K562 (cell line): Measurements from ENCODE around the gene IGF2R. TPM values are rescaled to one million over a fixed set of nuclear protein-coding genes. Genes with fewer than 3 reads are reported as not detected.

Experiments
- ATAC-seq: fragments of 200-7000 bp; cut with Tn5 transposase; 3 replicates; pipeline ENCODE4 v1.9.1; 2020; ENCODE audit warnings: moderate library complexity
- BruUV-seq: library from RNA; stranded (reverse); fragments of 400-500 nt; replicated peaks from 2 replicates; lab custom pipeline; 2021; lab: Mats Ljungman, UMichigan
- CTCF ChIA-PET: fragments of 300-600 bp; formaldehyde crosslinking; extraction: SDS; loops from one replicate; lab custom pipeline; 2021; ENCODE audit warnings: low intra/inter-chr PET ratio; lab: Yijun Ruan, JAX
- POLR2A ChIA-PET: fragments of 300-600, 350-650 bp; sonication (Branson Sonifier 250); formaldehyde crosslinking; extraction: SDS; loops from one replicate; lab custom pipeline; 2021; ENCODE audit warnings: antibody characterized with exemption, inconsistent platforms; lab: Yijun Ruan, JAX
- DNase-seq, 4 experiments: peaks; one replicate each; pipeline versions ENCODE4 v3.0.0 to v3.0.0-alpha.2; 2011 to 2018; ENCODE audit warnings: low spot score in 3 of 4, mixed read lengths in 3 of 4; ENCODE audit errors: extremely low read depth in 1 of 4
- FAIRE-seq: peaks from 2 replicates; lab custom pipeline; 2011; peaks lifted over from hg19 to GRCh38; lab: Jason Lieb, UNC
- H2AFZ ChIP-seq: 2 replicates; pipeline ENCODE4 v1.6.0; 2011; ENCODE audit warnings: low read depth, low read length, control low read depth, inconsistent platforms
- H3K27ac ChIP-seq: fragments of 200-600 bp; 3 replicates; pipeline ENCODE4 v1.8.0; 2011; ENCODE audit warnings: low read depth, mild to moderate bottlenecking, control low read depth, inconsistent platforms, low read length, moderate library complexity, mixed read lengths; ENCODE audit errors: extremely low read depth
- H3K27me3 ChIP-seq, 2 experiments: fragments of 300-600 bp in 1 of 2; 2 replicates in 1 of 2; 3 replicates in 1 of 2; pipeline versions ENCODE4 v1.6.0 to v1.8.0; 2011; ENCODE audit warnings: inconsistent platforms in 2 of 2, low read length in 2 of 2, mild to moderate bottlenecking in 1 of 2, mixed read lengths in 1 of 2, moderate library complexity in 1 of 2; ENCODE audit not compliant: control insufficient read depth in 2 of 2, insufficient read depth in 2 of 2
- H3K36me3 ChIP-seq: fragments of 300-600 bp; 3 replicates; pipeline ENCODE4 v1.8.0; 2011; ENCODE audit warnings: mild to moderate bottlenecking, low read length, inconsistent platforms; ENCODE audit not compliant: control insufficient read depth, insufficient read depth
- H3K4me1 ChIP-seq, 2 experiments: fragments of 200-600 bp in 1 of 2; replicated peaks in 1 of 2; 2 replicates in 1 of 2; 3 replicates in 1 of 2; pipeline versions ENCODE4 v1.5.1 to v1.8.0; 2011; ENCODE audit warnings: inconsistent platforms in 2 of 2, low read length in 2 of 2, mild to moderate bottlenecking in 1 of 2, mixed read lengths in 1 of 2, moderate library complexity in 1 of 2; ENCODE audit not compliant: control insufficient read depth in 2 of 2, insufficient read depth in 2 of 2
- H3K4me2 ChIP-seq: 2 replicates; pipeline ENCODE4 v1.6.1; 2011; ENCODE audit warnings: low read length, control low read depth, inconsistent platforms, mixed read lengths; ENCODE audit not compliant: insufficient read depth
- H3K4me3 ChIP-seq: fragments of 200-600 bp; sonication (generic), shearing (Covaris generic); 2 replicates; pipeline ENCODE4 v1.5.1; 2016; ENCODE audit warnings: control low read depth, inconsistent platforms
- H3K79me2 ChIP-seq: fragments of 200-600 bp; 3 replicates; pipeline ENCODE4 v1.8.0; 2011; ENCODE audit warnings: low read length, inconsistent platforms; ENCODE audit not compliant: control insufficient read depth, insufficient read depth
- H3K9ac ChIP-seq, 2 experiments: 2 replicates each; pipeline versions ENCODE4 v1.6.0 to v1.6.1; 2011; ENCODE audit warnings: low read depth in 2 of 2, low read length in 2 of 2, control low read depth in 1 of 2, inconsistent platforms in 1 of 2, mild to moderate bottlenecking in 1 of 2, mixed read lengths in 1 of 2; ENCODE audit not compliant: insufficient read depth in 1 of 2
- H3K9me1 ChIP-seq: one replicate; pipeline ENCODE4 v1.6.0; 2011; ENCODE audit warnings: inconsistent platforms, mild to moderate bottlenecking, low read length, moderate library complexity; ENCODE audit not compliant: control insufficient read depth, insufficient read depth
- H3K9me3 ChIP-seq: replicated peaks from 2 replicates; pipeline ENCODE4 v1.5.1; 2011; ENCODE audit warnings: low read depth, low read length, inconsistent platforms; ENCODE audit not compliant: control insufficient read depth, insufficient read depth
- H4K20me1 ChIP-seq: replicated peaks from 2 replicates; pipeline ENCODE4 v1.6.1; 2011; ENCODE audit warnings: low read length, inconsistent platforms, mixed read lengths; ENCODE audit not compliant: control insufficient read depth, insufficient read depth
- FOXK1 ChIP-seq: sonication (generic); formaldehyde crosslinking; IDR thresholded peaks from 2 replicates; pipeline ENCODE4 v1.8.0; 2022; ENCODE audit warnings: missing genetic modification reagents, mild to moderate bottlenecking, borderline replicate concordance
- POLR2A ChIP-seq: fragments of 450-650 bp; conservative IDR thresholded peaks from 2 replicates; pipeline ENCODE4 v1.6.1; 2016
- STAT5A ChIP-seq: IDR thresholded peaks from 2 replicates; pipeline ENCODE4 v1.6.1; 2012; ENCODE audit warnings: low read length, inconsistent platforms, borderline replicate concordance
- STAT5B ChIP-seq: fragments of 250-450 bp; sonication (Bioruptor Pico); IDR thresholded peaks from 2 replicates; pipeline ENCODE4 v1.8.0; 2021; ENCODE audit warnings: mild to moderate bottlenecking, inconsistent platforms
- SUPT5H ChIP-seq: fragments of 450-650 bp; IDR thresholded peaks from 2 replicates; pipeline ENCODE4 v1.6.1; 2016
- WGBS: fragments of 100-300 bp; shearing (Covaris generic); methylation state at CpG from one replicate; pipeline ENCODE4 v1.1.6; 2016; ENCODE audit warnings: low coverage, mixed read lengths; ENCODE audit not compliant: insufficient coverage; ENCODE audit errors: missing lambda C conversion rate; 5-methylcytosine and 5-hydroxymethylcytosine counted together
- in situ Hi-C: fragments of 300-500 bp; cut with MboI; formaldehyde crosslinking; loops from 4 replicates; pipeline ENCODE4 v1.15.0; 2018; ENCODE audit warnings: inconsistent platforms, mixed read lengths
- intact Hi-C: fragments of 100-400 bp; cut with micrococcal nuclease; formaldehyde crosslinking; loops from 2 replicates; pipeline ENCODE4 v1.14.2; 2022
- polyA plus RNA-seq, 8 experiments: library from polyadenylated mRNA; depleted of rRNA in 4 of 8; stranded (reverse) in 5 of 8; unstranded in 3 of 8; fragments of >200 nt; fragmentation: Nextera tagmentation in 2 of 8; fragmentation: Illumina TruSeq in 1 of 8; extraction: Ambion mirVana in 2 of 8; extraction: Trizol in 1 of 8; gene quantifications; 2 replicates each; pipeline versions ENCODE4 v1.2.1 to v1.2.3, GENCODE V29; 2011 to 2014; ENCODE audit warnings: inconsistent platforms in 1 of 8, missing spikeins in 1 of 8
- total RNA-seq, 7 experiments: library from RNA; depleted of rRNA in 6 of 7; stranded (reverse); fragments of >200 nt in 6 of 7; fragmentation: Illumina TruSeq in 2 of 7; extraction: Trizol in 2 of 7; gene quantifications; 2 replicates each; pipeline versions ENCODE4 v1.2.1 to v1.2.3, GENCODE V29; 2011 to 2021; ENCODE audit warnings: low replicate concordance in 1 of 7

Gene IGF2R
- total and polyA plus RNA-seq, 9 of the 15 experiments (the other 6 are each of a cell fraction or from before 2014, with no cell fraction given) = 3.5 to 92.3 (median 34.5) TPM

DNA sequence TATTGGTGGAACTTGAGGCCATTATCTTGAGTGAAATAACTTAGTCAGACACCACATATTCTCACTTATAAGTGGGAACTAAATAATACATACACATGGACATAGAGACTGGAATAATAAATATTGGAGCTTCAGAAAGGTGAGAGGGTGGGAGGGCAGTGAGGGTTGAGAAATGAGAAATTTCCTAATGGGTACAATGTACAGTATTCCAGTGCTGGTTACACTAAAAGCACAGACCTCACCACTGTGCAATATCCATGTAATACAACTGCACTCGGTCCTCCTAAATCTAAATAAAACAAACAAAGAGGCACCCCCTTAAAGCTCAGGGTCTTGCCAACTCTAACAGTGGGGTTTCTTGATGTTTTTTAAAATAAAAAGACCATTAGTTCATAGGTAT lies 53.2 kb downstream of the IGF2R start:
- no peaks in the 10 kb centered on the region for H3K27me3 ChIP-seq
- H2AFZ ChIP-seq = no peak overlapping the region
- 92% methylated on average over 1 of the region's 1 CpG for WGBS
- BruUV-seq = no TSS peak
- H3K27ac ChIP-seq = no peak overlapping the region
- no peak overlapping the region for H3K9ac ChIP-seq
- in situ Hi-C loops = no loop called here
- FAIRE-seq = no peak
- POLR2A ChIA-PET = interaction anchor here (1.1 kb wide), 1 partner anchor 21 kb away, joined by 7 read pairs; no protein-coding TSS in a partner anchor
- no peaks in the 10 kb centered on the region for H4K20me1 ChIP-seq
- H3K36me3 ChIP-seq = peaks cover 68% of the 10 kb centered on the region
- H3K9me3 ChIP-seq = no peaks in the 10 kb centered on the region
- ATAC-seq = no peak; the same call in 2 of the 3 replicates
- no peak overlapping the region for H3K4me3 ChIP-seq
- TF ChIP-seq FOXK1 (CRISPR knock-in tag) (no peak), STAT5A (no peak)
- H3K4me2 ChIP-seq = no peak overlapping the region
- no peak for DNase-seq
- intact Hi-C loops = no loop called here
- H3K9me1 ChIP-seq = no peaks in the 10 kb centered on the region
- no peaks in the 10 kb centered on the region for H3K79me2 ChIP-seq
- no peaks in the 10 kb centered on the region; a peak in 1 of 5 replicates for H3K4me1 ChIP-seq
- CTCF ChIA-PET = no interaction called here

DNA sequence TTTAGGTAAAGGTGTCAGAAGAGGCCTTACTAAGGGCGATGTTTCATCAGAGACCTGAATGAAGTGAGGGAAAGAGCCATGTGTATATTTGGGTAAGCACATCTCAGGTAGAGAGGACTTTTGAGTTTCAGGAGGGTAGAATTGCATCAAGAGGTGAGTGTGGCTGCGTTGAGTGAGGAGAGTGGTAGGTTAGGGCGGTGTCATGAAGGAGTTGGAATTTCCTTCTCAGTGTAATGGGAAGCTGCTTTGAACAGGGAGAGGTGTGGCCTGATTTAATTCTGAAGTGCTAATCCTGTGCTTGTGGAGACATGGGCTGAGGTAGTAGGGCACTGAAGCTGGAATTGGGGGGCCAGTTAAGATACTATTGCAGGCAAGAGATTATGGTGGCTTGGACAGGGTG lies 53.9 kb downstream of the IGF2R start:
- in situ Hi-C loops = no loop called here
- no peak overlapping the region for H3K27ac ChIP-seq
- intact Hi-C loops = no loop called here
- H3K4me1 ChIP-seq = no peaks in the 10 kb centered on the region; a peak in 1 of 5 replicates
- no peaks in the 10 kb centered on the region for H4K20me1 ChIP-seq
- FAIRE-seq (no peak), DNase-seq (no peak), ATAC-seq (peak; percentile 24; the same call in 1 of the 3 replicates)
- ChIA-PET POLR2A (interaction anchor here (1.1 kb wide), 1 partner anchor 22 kb away, joined by 7 read pairs; no protein-coding TSS in a partner anchor), CTCF (no interaction called here)
- no peak for TF ChIP-seq STAT5B (CRISPR knock-in tag)
- peak; percentile 49 for TF ChIP-seq SUPT5H
- TF ChIP-seq POLR2A = peak; percentile 50
- no peak overlapping the region for H3K4me2 ChIP-seq
- WGBS = 100% methylated on average over 3 of the region's 3 CpGs
- H3K36me3 ChIP-seq = peaks cover 68% of the 10 kb centered on the region
- no peaks in the 10 kb centered on the region for H3K9me1 ChIP-seq
- H3K27me3 ChIP-seq = no peaks in the 10 kb centered on the region
- H3K9ac ChIP-seq = no peak overlapping the region
- no peak overlapping the region for H2AFZ ChIP-seq
- no TSS peak for BruUV-seq
- no peak overlapping the region for H3K4me3 ChIP-seq
- H3K79me2 ChIP-seq = no peaks in the 10 kb centered on the region
- H3K9me3 ChIP-seq = no peaks in the 10 kb centered on the region
